ENCODE results near the gene ZBED5.

The ZBED5 gene

DNA sequence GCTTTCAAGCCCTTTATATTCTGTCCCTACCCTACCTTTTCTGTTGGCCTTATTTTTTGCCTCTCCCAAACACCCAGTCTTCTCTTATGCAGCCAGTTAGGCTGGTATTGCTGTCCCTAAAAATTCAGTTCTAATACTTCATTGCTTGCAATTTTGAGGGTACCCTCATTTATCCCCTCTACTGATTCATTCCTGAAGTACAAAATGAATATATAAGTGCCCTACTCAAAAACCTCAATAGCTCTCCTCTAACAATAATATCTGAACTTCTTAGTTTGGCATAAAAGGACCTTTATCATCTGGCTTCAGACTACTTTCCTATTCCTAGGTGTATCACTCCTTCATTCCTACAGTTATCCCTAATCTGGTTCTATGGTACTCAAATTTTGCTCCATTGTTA is 43.9 kb downstream of the ZBED5 start:
- Histone ChIP-seq H3K27me3 (ENCODE audit: control insufficient read depth in 2 of 2, insufficient read depth in 2 of 2, low read length in 2 of 2) (no peaks in the 10 kb centered on the region), H3K36me3 (ENCODE audit: control insufficient read depth in 2 of 2, insufficient read depth in 2 of 2, low read length in 2 of 2) (no peaks in the 10 kb centered on the region), H3K9ac (ENCODE audit: low read depth in 1 of 2, low read length in 2 of 2) (no peak overlapping the region), H3K27ac (ENCODE audit: low read depth in 2 of 2, low read length in 2 of 2) (no peak overlapping the region), H3K4me3 (ENCODE audit: low read length in 2 of 2) (no peak overlapping the region), H3K9me3 (ENCODE audit: control insufficient read depth in 2 of 2, low read length in 2 of 2) (no peaks in the 10 kb centered on the region), H3K4me1 (ENCODE audit: control insufficient read depth in 2 of 2, insufficient read depth in 2 of 2, low read length in 2 of 2) (peaks cover 0 to 2% of the 10 kb centered on the region in 2 donors)

DNA sequence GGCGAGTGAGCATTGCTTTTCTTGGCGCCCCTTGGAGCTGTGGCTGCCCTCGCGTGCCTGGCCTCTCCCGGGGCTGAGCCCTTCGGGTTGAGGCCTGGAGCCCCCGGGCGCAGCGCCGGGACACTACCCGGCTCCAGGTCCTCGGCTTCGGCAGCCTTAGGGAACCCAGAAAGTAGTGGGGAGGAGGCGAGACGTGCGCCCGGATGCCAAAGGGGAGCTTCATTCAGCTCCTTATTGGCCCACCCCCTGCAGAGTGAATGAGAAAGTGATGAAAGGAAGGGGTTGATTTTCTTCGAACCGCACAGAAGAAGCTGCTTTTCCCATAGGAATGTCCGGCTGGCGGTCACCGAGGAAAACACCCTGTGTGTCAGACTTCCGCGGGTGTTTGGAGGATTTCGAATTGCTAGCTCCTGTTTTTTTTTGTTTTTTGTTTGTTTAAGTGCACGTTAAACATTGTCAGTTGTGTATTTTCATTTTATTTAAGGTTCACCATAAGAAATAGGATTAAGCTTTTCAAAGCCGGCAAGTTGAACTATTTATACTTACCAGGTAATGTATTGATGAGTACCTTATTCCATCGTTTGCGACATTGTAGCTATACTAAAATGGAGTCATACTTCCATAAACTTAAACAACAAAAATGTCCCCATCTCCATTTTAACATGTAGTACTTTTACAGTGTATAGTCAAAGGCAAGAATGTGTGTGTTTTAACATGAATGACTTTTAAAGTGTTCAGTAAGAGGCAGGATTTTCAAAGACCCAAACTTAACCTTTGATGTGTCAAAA is 48.3 kb downstream of the ZBED5 start:
- no peaks in the 10 kb centered on the region for H3K9me3 ChIP-seq (ENCODE audit: control insufficient read depth in 2 of 2, low read length in 2 of 2)
- no peaks in the 10 kb centered on the region for H3K27me3 ChIP-seq (ENCODE audit: control insufficient read depth in 2 of 2, insufficient read depth in 2 of 2, low read length in 2 of 2)
- H3K4me1 ChIP-seq (ENCODE audit: control insufficient read depth in 2 of 2, insufficient read depth in 2 of 2, low read length in 2 of 2) = peaks cover 17 to 22% of the 10 kb centered on the region in 2 donors

DNA sequence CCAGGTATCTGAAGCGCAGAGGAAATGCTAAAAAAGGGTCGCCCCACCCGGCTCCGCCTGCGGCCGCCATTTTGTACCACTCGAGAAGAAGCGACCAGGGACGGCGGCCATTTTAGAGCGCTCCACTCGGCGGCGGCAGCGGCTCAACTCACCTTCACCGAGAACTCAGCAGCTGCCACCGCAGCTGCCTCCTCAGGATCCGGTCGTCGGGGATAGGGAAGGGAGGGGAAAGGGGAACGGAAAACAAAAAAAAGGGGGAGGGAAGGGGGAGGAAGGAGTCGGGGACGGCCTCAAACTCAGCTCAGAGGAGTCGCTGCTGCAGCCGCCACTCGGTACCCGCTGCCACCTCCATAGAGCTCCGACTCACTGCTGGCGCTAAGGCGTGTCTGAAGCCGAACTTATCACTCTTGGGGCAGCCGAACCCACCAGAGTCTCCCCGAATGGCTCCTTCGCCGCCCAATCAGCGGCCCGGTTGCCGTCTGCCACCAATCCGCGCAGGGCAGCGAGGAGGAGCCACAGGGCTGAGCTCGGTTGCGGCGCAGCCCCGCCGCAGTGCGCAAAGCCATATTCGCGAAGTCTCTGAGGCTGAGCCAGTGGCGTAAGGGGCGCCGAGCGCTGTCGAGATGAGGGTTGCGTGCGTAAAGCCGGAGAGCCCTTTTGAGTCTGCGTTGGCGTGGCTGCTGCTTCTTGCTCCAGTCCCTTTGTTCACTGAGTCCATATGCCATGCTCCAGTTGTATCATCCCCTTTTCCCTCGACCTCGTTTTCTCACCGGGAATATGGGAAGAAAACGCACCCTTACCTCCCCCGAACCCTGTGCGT is 49.1 kb downstream of the ZBED5 start, which contains the start of gene EIF4G2:
EIF4G2 (minus strand) TSS at position 374 of the 820 bp plus-strand sequence.
- H3K36me3 ChIP-seq (ENCODE audit: control insufficient read depth in 2 of 2, insufficient read depth in 2 of 2, low read length in 2 of 2) = peaks cover 29 to 32% of the 10 kb centered on the region in 2 donors
- H3K27ac ChIP-seq (ENCODE audit: low read depth in 2 of 2, low read length in 2 of 2) = peak within 1 kb of the TSS; percentile 97 to 99
- H3K27me3 ChIP-seq (ENCODE audit: control insufficient read depth in 2 of 2, insufficient read depth in 2 of 2, low read length in 2 of 2) = no peaks in the 10 kb centered on the region
- H3K9ac ChIP-seq (ENCODE audit: low read depth in 1 of 2, low read length in 2 of 2) = peak within 1 kb of the TSS; percentile 99 to 100
- peaks cover 17 to 22% of the 10 kb centered on the region in 2 donors for H3K4me1 ChIP-seq (ENCODE audit: control insufficient read depth in 2 of 2, insufficient read depth in 2 of 2, low read length in 2 of 2)
- H3K4me3 ChIP-seq (ENCODE audit: low read length in 2 of 2) = peak within 1 kb of the TSS; percentile 83 to 97
- H3K9me3 ChIP-seq (ENCODE audit: control insufficient read depth in 2 of 2, low read length in 2 of 2) = no peaks in the 10 kb centered on the region

More for the DNA sequence above, 48.3 kb downstream of the ZBED5 start:
- Histone ChIP-seq H3K36me3 (ENCODE audit: control insufficient read depth in 2 of 2, insufficient read depth in 2 of 2, low read length in 2 of 2) (peaks cover 21 to 24% of the 10 kb centered on the region in 2 donors), H3K9ac (ENCODE audit: low read depth in 1 of 2, low read length in 2 of 2) (peak overlapping the region; percentile 93 to 100), H3K27ac (ENCODE audit: low read depth in 2 of 2, low read length in 2 of 2) (peak overlapping the region; percentile 97 to 99), H3K4me3 (ENCODE audit: low read length in 2 of 2) (peak overlapping the region; percentile 83 to 97)

DNA sequence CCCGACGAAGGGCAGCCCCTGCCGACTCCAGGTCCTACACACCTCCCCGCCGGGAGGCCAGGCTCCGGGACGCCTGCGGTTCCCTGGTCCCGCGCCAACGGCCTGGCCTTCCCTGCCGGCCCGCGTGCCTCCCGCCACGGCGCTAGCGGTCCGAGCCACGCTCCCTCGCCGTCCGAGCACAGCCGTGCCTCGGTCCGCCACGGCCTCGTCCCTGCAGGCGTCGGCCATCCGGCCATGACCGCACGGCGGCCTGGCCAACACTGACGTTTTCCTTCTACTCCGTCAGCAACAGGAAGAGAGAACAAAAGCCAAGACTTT is 49.7 kb downstream of the ZBED5 start:
- H3K27ac ChIP-seq (ENCODE audit: low read depth in 2 of 2, low read length in 2 of 2) = peak overlapping the region; percentile 97 to 99
- H3K4me1 ChIP-seq (ENCODE audit: control insufficient read depth in 2 of 2, insufficient read depth in 2 of 2, low read length in 2 of 2) = peaks cover 17 to 22% of the 10 kb centered on the region in 2 donors
- H3K27me3 ChIP-seq (ENCODE audit: control insufficient read depth in 2 of 2, insufficient read depth in 2 of 2, low read length in 2 of 2) = no peaks in the 10 kb centered on the region
- H3K4me3 ChIP-seq (ENCODE audit: low read length in 2 of 2) = peak overlapping the region; percentile 83 to 97
- peaks cover 35 to 38% of the 10 kb centered on the region in 2 donors for H3K36me3 ChIP-seq (ENCODE audit: control insufficient read depth in 2 of 2, insufficient read depth in 2 of 2, low read length in 2 of 2)
- H3K9me3 ChIP-seq (ENCODE audit: control insufficient read depth in 2 of 2, low read length in 2 of 2) = no peaks in the 10 kb centered on the region
- peak overlapping the region; percentile 99 to 100 for H3K9ac ChIP-seq (ENCODE audit: low read depth in 1 of 2, low read length in 2 of 2)

DNA sequence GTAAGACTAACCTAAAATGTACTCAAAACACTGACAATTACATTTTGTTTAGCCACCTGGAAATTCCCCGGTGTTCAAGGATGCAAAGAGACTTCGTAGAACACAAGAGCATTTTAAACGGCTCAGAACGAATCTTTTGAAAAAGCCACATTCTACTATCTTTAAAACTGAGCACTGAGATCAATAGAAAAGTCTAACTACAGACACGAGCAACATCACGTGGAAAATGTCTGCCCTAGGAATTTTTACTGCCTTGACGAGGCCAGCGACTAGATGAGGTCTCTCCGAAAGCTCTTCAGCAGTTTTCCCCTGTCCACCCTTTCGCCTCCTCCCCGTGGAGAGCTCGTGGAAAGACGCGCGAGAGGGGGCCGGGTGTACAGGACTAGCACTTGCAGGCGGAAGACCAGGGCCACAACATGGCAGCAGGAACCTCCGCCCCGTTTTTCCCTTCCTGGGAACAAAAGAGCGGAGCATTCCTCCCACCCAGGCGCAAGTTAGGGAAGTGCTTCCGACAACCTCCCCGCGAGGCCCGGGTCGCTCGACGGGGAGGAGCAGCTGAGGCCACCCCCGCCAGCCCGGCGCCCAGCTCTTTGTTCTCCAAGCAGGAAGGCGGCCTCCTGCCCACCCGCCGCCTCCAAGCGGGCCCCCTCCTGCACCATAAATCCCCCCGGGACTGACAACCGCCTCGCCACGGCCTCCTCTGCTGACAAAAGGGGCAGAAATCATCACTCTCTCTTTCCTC is 50.2 kb downstream of the ZBED5 start:
- H3K4me1 ChIP-seq (ENCODE audit: control insufficient read depth in 2 of 2, insufficient read depth in 2 of 2, low read length in 2 of 2) = peaks cover 17 to 22% of the 10 kb centered on the region in 2 donors
- peaks cover 40 to 43% of the 10 kb centered on the region in 2 donors for H3K36me3 ChIP-seq (ENCODE audit: control insufficient read depth in 2 of 2, insufficient read depth in 2 of 2, low read length in 2 of 2)
- H3K9ac ChIP-seq (ENCODE audit: low read depth in 1 of 2, low read length in 2 of 2) = peak overlapping the region; percentile 99 to 100
- no peaks in the 10 kb centered on the region for H3K9me3 ChIP-seq (ENCODE audit: control insufficient read depth in 2 of 2, low read length in 2 of 2)
- peak overlapping the region; percentile 83 to 97 for H3K4me3 ChIP-seq (ENCODE audit: low read length in 2 of 2)
- no peaks in the 10 kb centered on the region for H3K27me3 ChIP-seq (ENCODE audit: control insufficient read depth in 2 of 2, insufficient read depth in 2 of 2, low read length in 2 of 2)
- peak overlapping the region; percentile 97 to 99 for H3K27ac ChIP-seq (ENCODE audit: low read depth in 2 of 2, low read length in 2 of 2)

DNA sequence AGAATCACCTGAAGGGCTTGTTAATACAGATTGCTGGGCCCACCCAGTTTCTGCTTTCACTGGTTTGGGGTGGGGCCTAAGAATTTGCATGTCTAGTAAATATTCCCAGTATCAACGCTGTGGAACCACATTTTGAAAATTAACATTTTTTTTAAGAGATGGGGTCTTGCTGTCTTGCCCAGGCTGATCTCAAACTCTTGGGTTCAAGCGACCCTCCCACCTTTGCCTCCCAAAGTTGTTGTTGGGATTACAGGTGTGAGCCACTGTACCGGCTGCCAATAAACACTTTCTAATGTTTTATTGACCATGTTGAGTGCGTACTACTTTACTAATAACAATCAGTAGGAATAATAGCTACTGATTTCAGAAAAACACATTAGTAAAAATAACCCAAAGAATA is 51.6 kb downstream of the ZBED5 start:
- Histone ChIP-seq H3K36me3 (ENCODE audit: control insufficient read depth in 2 of 2, insufficient read depth in 2 of 2, low read length in 2 of 2) (peaks cover 55 to 58% of the 10 kb centered on the region in 2 donors), H3K9ac (ENCODE audit: low read depth in 1 of 2, low read length in 2 of 2) (peak overlapping the region in 1 of 2 donors; percentile 100), H3K4me1 (ENCODE audit: control insufficient read depth in 2 of 2, insufficient read depth in 2 of 2, low read length in 2 of 2) (peaks cover 17 to 22% of the 10 kb centered on the region in 2 donors), H3K9me3 (ENCODE audit: control insufficient read depth in 2 of 2, low read length in 2 of 2) (no peaks in the 10 kb centered on the region), H3K27ac (ENCODE audit: low read depth in 2 of 2, low read length in 2 of 2) (no peak overlapping the region), H3K4me3 (ENCODE audit: low read length in 2 of 2) (peak overlapping the region; percentile 83 to 97), H3K27me3 (ENCODE audit: control insufficient read depth in 2 of 2, insufficient read depth in 2 of 2, low read length in 2 of 2) (no peaks in the 10 kb centered on the region)

DNA sequence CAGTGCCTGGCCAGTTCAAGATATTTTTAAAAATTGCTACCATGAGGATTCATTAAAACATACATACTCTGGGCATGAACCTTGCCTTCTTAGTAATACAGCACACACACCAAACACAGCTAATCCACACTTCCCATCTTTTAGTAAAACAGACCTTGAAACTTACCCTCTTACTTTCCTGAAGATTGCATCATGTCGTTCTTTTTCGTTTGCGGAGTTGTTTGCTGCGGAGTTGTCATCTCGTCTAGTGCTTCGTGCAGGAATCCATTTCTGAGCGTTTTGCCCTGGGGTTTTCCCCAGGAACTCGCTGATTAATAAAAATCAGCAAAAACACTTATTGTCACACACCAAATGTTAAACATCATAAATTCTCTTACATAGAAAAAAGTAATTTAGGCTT is 52.1 kb downstream of the ZBED5 start:
- Histone ChIP-seq H3K9me3 (ENCODE audit: control insufficient read depth in 2 of 2, low read length in 2 of 2) (no peaks in the 10 kb centered on the region), H3K4me3 (ENCODE audit: low read length in 2 of 2) (no peak overlapping the region), H3K27ac (ENCODE audit: low read depth in 2 of 2, low read length in 2 of 2) (no peak overlapping the region), H3K9ac (ENCODE audit: low read depth in 1 of 2, low read length in 2 of 2) (no peak overlapping the region), H3K4me1 (ENCODE audit: control insufficient read depth in 2 of 2, insufficient read depth in 2 of 2, low read length in 2 of 2) (peaks cover 17 to 22% of the 10 kb centered on the region in 2 donors), H3K27me3 (ENCODE audit: control insufficient read depth in 2 of 2, insufficient read depth in 2 of 2, low read length in 2 of 2) (no peaks in the 10 kb centered on the region), H3K36me3 (ENCODE audit: control insufficient read depth in 2 of 2, insufficient read depth in 2 of 2, low read length in 2 of 2) (peaks cover 59 to 63% of the 10 kb centered on the region in 2 donors)

DNA sequence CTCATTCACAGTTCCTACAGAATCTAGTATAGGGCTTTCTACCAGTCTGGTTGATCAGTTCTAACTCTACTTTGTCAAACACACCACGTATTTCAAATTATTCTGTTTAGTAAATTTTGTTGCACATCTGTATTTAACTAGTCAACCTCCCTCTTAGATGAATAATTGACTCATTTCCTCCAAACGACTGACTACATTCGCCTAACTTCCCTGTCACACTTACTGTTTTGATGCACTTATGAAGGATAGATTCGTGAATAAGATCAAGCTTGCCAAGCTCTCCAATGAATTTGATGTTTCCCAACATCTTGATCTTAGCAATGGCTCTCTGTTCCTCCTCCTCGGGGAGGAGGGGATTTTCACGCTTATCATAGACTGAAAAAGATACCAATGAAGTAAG is 54.2 kb downstream of the ZBED5 start:
- Histone ChIP-seq H3K27me3 (ENCODE audit: control insufficient read depth in 2 of 2, insufficient read depth in 2 of 2, low read length in 2 of 2) (no peaks in the 10 kb centered on the region), H3K4me3 (ENCODE audit: low read length in 2 of 2) (no peak overlapping the region), H3K4me1 (ENCODE audit: control insufficient read depth in 2 of 2, insufficient read depth in 2 of 2, low read length in 2 of 2) (peaks cover 17 to 19% of the 10 kb centered on the region in 2 donors), H3K27ac (ENCODE audit: low read depth in 2 of 2, low read length in 2 of 2) (no peak overlapping the region), H3K36me3 (ENCODE audit: control insufficient read depth in 2 of 2, insufficient read depth in 2 of 2, low read length in 2 of 2) (peaks cover 80 to 83% of the 10 kb centered on the region in 2 donors), H3K9me3 (ENCODE audit: control insufficient read depth in 2 of 2, low read length in 2 of 2) (no peaks in the 10 kb centered on the region), H3K9ac (ENCODE audit: low read depth in 1 of 2, low read length in 2 of 2) (no peak overlapping the region)
